ENCODE measurements around the gene MACROD2. TPM values are rescaled to one million over a fixed set of nuclear protein-coding genes. Genes with fewer than 3 reads are reported as not detected.

Gene MACROD2
- total RNA-seq, 2 donors from 2014 or later = 8.3 to 21.8 TPM

- H3K4me1 ChIP-seq = no peaks in the 10 kb centered on the region
- no peak for DNase-seq
- H3K27ac ChIP-seq = no peak overlapping the region
- no peak overlapping the region for H3K4me3 ChIP-seq
- H3K9me3 ChIP-seq = no peaks in the 10 kb centered on the region
- WGBS, 2 donors = 67 to 78% methylated on average over 2 of the region's 2 CpGs
- TF ChIP-seq CTCF (IDR thresholded peaks at IDR 0.05) (no peak), POLR2A (IDR thresholded peaks at IDR 0.05) (no peak)
- no peaks in the 10 kb centered on the region for H3K27me3 ChIP-seq
- intact Hi-C loops (cut with DNase I) = no loop called here
- ATAC-seq = no peak
- no peaks in the 10 kb centered on the region for H3K36me3 ChIP-seq (replicated peaks in 1 of 2; ENCODE audit: insufficient read depth in 1 of 2, low read depth in 2 of 2)
Observed at GRCh38 chr20:14807224-14807623, 811.9 kb downstream of the MACROD2 start.

GRCh38 chr20:14815340-14815739 is 820.0 kb downstream of the MACROD2 start:
- Histone ChIP-seq H3K4me1 (no peaks in the 10 kb centered on the region), H3K27me3 (no peaks in the 10 kb centered on the region), H3K9me3 (no peaks in the 10 kb centered on the region), H3K27ac (no peak overlapping the region), H3K4me3 (no peak overlapping the region), H3K36me3 (replicated peaks in 1 of 2; ENCODE audit: insufficient read depth in 1 of 2, low read depth in 2 of 2) (no peaks in the 10 kb centered on the region)
- TF ChIP-seq CTCF (IDR thresholded peaks at IDR 0.05) (no peak), POLR2A (IDR thresholded peaks at IDR 0.05) (no peak)
- WGBS, 2 donors = 81 to 95% methylated on average over 2 of the region's 2 CpGs
- intact Hi-C loops (cut with DNase I) = no loop called here
- ATAC-seq (no peak), DNase-seq (no peak)

- 95 to 100% methylated on average over 1 of the region's 1 CpG for WGBS, 2 donors
- TF ChIP-seq CTCF (IDR thresholded peaks at IDR 0.05) (no peak), POLR2A (IDR thresholded peaks at IDR 0.05) (no peak)
- Histone ChIP-seq H3K9me3 (no peaks in the 10 kb centered on the region), H3K27me3 (no peaks in the 10 kb centered on the region), H3K36me3 (replicated peaks in 1 of 2; ENCODE audit: insufficient read depth in 1 of 2, low read depth in 2 of 2) (no peaks in the 10 kb centered on the region), H3K4me1 (no peaks in the 10 kb centered on the region), H3K4me3 (no peak overlapping the region), H3K27ac (no peak overlapping the region)
- ATAC-seq (no peak), DNase-seq (no peak)
- intact Hi-C loops (cut with DNase I) = no loop called here
Observed at GRCh38 chr20:14816471-14816870, 821.2 kb downstream of the MACROD2 start.

GRCh38 chr20:14817101-14817500 is 821.8 kb downstream of the MACROD2 start:
- DNase-seq (no peak), ATAC-seq (no peak)
- H3K4me1 ChIP-seq = no peaks in the 10 kb centered on the region
- no peaks in the 10 kb centered on the region for H3K27me3 ChIP-seq
- WGBS, 2 donors = 65 to 71% methylated on average over 3 of the region's 3 CpGs
- H3K36me3 ChIP-seq (replicated peaks in 1 of 2; ENCODE audit: insufficient read depth in 1 of 2, low read depth in 2 of 2) = no peaks in the 10 kb centered on the region
- H3K4me3 ChIP-seq = no peak overlapping the region
- H3K27ac ChIP-seq = no peak overlapping the region
- TF ChIP-seq POLR2A (IDR thresholded peaks at IDR 0.05) = no peak
- intact Hi-C loops (cut with DNase I) = no loop called here
- H3K9me3 ChIP-seq = no peaks in the 10 kb centered on the region

- TF ChIP-seq POLR2A (IDR thresholded peaks at IDR 0.05) (no peak), CTCF (IDR thresholded peaks at IDR 0.05) (no peak)
- DNase-seq = no peak
- ATAC-seq = no peak
- Histone ChIP-seq H3K4me3 (no peak overlapping the region), H3K27me3 (no peaks in the 10 kb centered on the region), H3K27ac (no peak overlapping the region), H3K9me3 (no peaks in the 10 kb centered on the region), H3K36me3 (replicated peaks in 1 of 2; ENCODE audit: insufficient read depth in 1 of 2, low read depth in 2 of 2) (no peaks in the 10 kb centered on the region), H3K4me1 (peaks cover 6% of the 10 kb centered on the region)
- intact Hi-C loops (cut with DNase I) = no loop called here
- WGBS, 2 donors = 77 to 84% methylated on average over 9 of the region's 9 CpGs
Observed at GRCh38 chr20:14820771-14821170, 825.5 kb downstream of the MACROD2 start.

Measured in body of pancreas (tissue), 4 donors.